Left hindlimb (tissue), 1 donor: ENCODE measurements around the gene ST6GAL1.

Experiments used
- DNase-seq: peaks from one replicate; pipeline ENCODE4 v3.0.0-alpha.2; 2018

ST6GAL1 gene

GRCh38 chr3:187084580-187084979, 154.3 kb downstream of the ST6GAL1 start:
- DNase-seq: no peak

DNA sequence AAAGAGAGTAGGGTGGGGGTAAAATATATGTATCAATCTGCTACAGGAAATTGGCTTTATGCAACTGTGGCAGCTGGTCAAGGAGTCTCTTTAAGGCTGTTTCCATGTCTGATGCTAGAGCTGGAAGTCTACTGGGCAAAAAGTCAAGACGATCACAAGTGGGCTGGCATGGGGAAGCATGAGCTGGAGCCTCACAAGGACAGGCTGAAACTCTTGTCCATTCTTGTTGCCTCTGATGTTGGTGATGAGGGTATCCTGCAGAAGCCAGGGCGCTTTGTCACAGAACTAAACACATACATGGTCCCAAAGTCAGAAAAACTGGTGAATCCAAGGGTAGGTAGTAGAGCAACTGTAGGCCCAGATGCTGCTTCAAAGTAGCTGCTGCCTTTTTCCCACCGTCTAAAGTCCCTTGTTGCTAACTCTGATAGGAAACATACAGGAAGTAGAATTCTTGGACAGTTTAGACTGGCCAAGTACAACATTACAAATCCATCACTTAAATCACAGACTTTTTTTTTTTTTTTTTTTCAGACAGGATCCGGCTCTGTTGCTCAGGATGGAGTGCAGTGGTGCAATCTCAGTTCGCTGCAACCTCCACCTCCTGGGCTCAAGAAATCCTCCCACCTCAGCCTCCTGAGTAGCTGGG, 154.8 kb downstream of the ST6GAL1 start:
- DNase-seq: no peak

- DNase-seq: no peak
These were observed 155.6 kb downstream of the ST6GAL1 start for GRCh38 chr3:187085933-187086332.

DNA sequence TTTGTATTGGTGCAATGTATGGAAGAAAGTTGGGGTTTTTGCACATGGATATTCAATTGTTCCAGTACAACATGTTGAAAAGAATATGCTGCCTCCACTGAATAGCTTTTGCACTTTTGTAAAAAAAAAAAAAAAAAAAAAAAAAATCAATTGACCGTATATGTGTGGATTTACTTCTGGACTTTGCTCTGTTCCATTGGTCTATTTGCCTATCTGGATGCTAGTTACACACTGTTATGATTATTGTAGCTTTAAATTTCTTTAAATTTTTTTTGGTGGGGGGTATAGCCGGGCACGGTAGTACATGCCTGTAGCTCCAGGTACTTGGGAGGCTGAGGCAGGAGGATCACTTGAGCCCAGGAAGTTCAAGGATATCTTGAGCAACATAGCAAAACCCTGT, 156.5 kb downstream of the ST6GAL1 start:
- DNase-seq: no peak

DNA sequence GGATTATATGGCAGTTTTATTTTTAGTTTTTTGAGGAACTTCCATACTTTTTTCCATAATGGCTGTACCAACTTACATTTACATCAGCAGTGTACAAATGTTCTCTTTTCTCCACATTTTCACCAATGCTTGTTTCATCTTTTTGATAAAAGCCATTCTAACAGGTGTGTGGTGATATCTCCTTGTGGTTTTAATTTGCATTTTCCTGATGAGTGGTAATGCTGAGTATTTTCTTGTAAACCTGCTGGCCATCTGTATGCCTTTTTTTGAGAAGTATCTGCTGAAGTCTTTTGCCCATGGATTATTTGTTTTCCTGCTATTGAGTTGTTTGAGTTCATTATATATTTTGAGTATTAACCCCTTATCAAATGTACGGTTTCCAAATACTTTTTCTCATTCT, 158.4 kb downstream of the ST6GAL1 start:
- DNase-seq: no peak

DNA sequence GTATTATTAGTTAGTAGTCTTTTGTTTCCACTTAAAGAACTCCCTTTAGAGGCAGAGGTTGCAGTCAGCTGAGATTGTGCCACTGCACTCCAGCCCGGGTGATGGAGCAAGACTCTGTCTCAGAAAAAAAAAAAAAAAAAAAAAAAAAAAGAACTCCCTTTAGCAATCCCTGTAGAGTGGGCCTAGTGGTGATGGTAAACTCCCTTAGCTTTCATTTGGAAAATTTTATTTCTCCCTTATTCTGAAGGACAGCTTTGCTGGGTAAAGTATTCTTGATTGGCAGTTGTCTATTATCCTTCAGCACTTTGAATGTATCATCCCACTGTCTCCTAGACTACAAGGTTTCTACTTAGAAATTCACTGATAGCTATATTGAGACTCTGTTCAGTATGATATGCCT, 163.0 kb downstream of the ST6GAL1 start:
- DNase-seq: no peak

- DNase-seq: no peak
These were observed 168.7 kb downstream of the ST6GAL1 start for GRCh38 chr3:187098923-187099512.

DNA sequence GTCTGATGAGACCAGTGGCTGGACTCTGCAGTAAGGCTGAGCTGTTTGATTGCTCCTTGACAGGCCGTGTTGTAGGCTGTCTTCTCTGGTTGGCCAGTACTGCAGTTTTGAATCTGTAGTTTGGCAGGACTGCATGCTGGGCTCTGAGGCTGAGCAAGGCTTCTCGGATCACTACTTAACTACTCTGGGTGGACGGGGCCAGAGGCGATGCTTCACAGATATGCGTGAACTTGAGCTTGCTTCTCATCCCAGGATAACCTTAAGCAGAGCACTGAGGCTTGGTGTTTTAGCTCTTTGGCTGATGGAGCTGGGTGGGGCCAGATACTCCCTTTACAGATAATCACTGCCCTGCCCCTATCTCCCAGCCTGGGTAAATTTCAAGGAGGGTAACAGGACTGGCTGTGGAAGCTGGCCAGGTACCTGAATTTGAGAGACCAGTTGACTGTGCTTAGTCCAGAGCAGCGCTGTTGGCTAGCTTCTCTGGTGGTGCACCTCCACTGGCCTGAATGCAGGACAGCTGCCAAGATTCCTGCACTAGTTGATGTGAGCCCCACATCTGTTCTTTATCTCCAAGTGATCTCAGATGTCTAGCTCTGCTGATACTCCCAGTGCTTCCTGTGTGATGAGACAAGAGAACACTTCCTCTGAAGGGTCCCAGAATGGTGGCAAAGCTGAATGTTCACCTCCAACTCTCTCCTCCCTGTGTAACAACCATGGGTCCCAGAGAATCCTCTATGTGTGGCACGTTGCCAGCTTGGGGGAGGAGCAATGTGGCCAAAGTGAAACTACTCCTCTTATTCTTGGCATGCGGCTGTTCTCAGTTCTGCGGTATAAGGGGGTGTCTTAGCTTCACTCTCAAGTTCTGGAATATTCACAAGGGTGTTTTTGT, 171.1 kb downstream of the ST6GAL1 start:
- DNase-seq: peak; percentile 76

DNA sequence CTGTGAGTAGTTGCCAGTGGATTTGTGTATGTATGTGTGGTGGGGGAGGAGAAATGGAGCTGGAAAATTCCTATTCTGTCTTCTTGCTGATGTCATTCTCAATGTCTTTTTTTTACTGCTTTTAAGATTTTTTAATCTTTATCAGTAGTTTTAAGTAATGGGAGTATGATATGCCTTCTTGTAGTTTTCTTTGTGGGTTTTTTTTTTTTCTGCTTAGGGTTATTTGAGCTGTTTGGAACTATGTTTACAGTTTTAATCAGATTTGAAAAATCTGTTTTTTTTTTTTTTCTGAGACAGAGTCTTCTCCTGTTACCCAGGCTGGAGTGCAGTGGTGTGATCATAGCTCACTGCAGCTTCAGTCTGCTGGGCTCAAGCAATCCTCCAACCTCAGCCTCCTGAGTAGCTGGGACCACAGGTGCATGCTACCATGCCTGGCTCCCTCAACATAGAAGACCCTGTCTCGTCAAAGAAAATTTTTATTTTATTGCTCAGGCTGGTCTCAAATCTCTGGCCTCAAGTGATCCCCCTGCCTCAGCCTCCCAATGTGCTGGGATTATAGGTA, 171.8 kb downstream of the ST6GAL1 start:
- no peak for DNase-seq

DNA sequence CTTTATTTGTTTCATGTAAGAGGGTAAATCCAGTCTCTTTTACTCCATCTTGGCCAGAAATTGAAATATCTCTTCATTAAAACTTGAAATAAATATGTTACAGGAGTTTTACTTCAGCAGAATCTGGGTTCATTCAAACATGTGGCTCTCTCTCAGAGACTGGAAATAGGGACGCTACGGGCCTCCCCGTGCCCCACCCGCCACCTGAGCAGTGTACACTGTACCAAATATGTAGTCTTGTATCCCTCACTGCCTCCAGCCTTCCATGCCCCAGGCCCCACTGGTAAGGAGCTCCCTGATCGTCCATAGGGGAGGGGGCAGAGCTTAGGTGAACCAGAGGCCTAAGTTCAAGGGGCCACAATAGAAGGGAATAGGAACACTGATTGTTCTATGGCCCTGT, 172.9 kb downstream of the ST6GAL1 start:
- no peak for DNase-seq

- no peak for DNase-seq
These were observed 174.0 kb downstream of the ST6GAL1 start for GRCh38 chr3:187104342-187104741.

- DNase-seq: peak; percentile 75
These were observed 174.6 kb downstream of the ST6GAL1 start for GRCh38 chr3:187104933-187105332.

DNA sequence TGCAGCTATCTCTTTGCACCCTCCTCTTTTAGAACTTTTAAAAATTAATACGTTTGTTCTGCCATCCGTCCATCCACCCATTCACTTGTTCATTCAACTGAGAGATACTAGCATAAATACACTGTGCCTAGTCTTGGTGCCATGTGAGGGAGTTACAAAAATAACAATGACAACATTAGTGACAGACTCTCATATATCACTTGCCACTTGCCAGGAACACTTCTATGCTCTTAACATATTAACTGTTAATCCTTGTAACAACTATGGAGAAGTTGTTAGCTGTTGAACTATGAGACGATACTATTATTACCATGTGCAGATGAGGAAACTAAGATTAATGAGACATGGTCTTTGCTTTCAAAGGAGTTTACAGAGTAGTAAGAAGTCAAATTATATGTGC, 175.4 kb downstream of the ST6GAL1 start:
- DNase-seq: no peak

DNA sequence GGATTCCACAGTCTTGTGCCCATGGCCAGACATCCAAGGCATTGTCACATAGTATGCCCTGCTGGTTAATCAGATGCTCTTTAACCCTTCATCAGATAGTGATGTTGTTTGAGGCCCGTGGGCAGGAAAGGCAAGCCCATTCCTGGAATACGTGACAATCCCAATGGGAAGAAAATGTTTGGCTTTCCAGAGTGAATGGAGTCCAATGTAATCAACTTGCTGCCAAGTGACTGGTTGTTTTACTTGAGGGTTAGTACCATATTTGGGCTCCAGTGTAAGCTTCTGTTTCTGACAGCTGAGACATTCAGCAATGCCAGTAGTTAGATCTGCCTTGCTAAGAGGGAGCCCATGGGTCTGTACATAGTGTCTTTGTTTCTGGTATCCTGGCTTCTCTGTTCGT, 177.7 kb downstream of the ST6GAL1 start:
- DNase-seq: no peak

DNA sequence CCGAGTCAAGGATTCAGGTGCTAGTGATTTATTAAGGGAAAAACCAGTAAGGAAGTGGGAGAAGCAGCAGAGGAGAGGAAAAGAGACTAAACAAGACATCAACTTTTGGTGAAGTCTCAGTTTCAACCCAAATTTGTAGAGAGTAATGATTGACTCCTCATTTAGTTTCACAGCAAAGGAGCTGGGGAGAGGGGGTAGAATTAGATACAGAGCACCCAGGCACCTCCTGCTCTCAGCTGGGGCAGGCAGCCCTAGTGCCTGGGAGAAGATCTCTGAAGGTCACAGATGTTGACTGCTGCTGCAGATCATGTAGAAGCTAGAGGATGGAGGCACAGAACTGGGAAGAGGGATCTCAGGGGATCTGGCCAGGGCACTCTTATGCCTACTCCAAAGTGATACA, 179.8 kb downstream of the ST6GAL1 start:
- no peak for DNase-seq

GRCh38 chr3:187112934-187113793, 182.8 kb downstream of the ST6GAL1 start:
- DNase-seq: no peak

- no peak for DNase-seq
These were observed 184.2 kb downstream of the ST6GAL1 start for GRCh38 chr3:187114511-187114910.

- no peak for DNase-seq
These were observed 190.0 kb downstream of the ST6GAL1 start for GRCh38 chr3:187120326-187120725.

DNA sequence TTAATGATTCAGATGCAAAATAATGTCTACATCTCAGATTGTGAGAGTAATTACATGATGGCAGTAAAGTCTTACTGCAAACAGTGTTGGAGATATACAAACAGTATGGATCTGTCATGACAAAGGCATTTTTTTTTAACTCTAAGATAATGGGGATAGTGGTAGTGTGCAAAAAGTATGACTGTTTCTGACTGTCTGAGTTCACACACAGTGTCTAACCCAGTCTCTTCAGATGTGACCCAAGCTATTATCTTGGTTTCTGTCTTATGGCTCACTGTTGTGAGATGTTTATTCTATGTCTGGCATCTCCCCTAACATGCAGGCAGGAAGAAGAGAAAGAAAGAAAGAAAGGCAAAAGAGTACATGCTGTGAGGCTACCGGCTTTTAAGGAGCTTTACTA, 191.9 kb downstream of the ST6GAL1 start:
- no peak for DNase-seq

- DNase-seq: no peak
These were observed 195.1 kb downstream of the ST6GAL1 start for GRCh38 chr3:187125319-187126031.
